HG03097 (cell line): ENCODE results near the gene PIK3R5.
"Not testable (repeated sequence)": the region's sequence is repeated elsewhere in the genome, so short reads cannot be mapped to it uniquely, and the experiment has no call there.

Source experiments
- ATAC-seq: cut with Tn5 transposase; IDR thresholded peaks from one replicate; pipeline ENCODE4 v1.9.1; 2021; ENCODE audit not compliant: unreplicated experiment, low FRiP score

Gene PIK3R5

GRCh38 chr17:8885163-8885966 is 80.1 kb downstream of the PIK3R5 start:
- not testable (repeated sequence) for ATAC-seq

GRCh38 chr17:8884336-8884990 is 81.0 kb downstream of the PIK3R5 start:
- no peak for ATAC-seq

GRCh38 chr17:8883353-8883752 is 82.2 kb downstream of the PIK3R5 start:
- ATAC-seq, result no peak

GRCh38 chr17:8881606-8882005 is 83.9 kb downstream of the PIK3R5 start:
- ATAC-seq, result no peak

- no peak for ATAC-seq
These were observed 85.0 kb downstream of the PIK3R5 start for GRCh38 chr17:8880466-8880865.

- no peak for ATAC-seq
These were observed 86.1 kb downstream of the PIK3R5 start for GRCh38 chr17:8879410-8879809.

GRCh38 chr17:8877984-8878383 is 87.5 kb downstream of the PIK3R5 start:
- ATAC-seq, result no peak

- ATAC-seq, result no peak
These were observed 89.5 kb downstream of the PIK3R5 start for GRCh38 chr17:8875957-8876356.

GRCh38 chr17:8875436-8875835 is 90.1 kb downstream of the PIK3R5 start:
- ATAC-seq, result no peak

- ATAC-seq, result no peak
These were observed 91.4 kb downstream of the PIK3R5 start for GRCh38 chr17:8873801-8874715.

GRCh38 chr17:8872705-8873435 is 92.6 kb downstream of the PIK3R5 start:
- ATAC-seq, result no peak

GRCh38 chr17:8872036-8872704 is 93.3 kb downstream of the PIK3R5 start:
- ATAC-seq, result no peak

GRCh38 chr17:8871081-8871581 is 94.4 kb downstream of the PIK3R5 start:
- no peak for ATAC-seq

GRCh38 chr17:8870406-8871040 is 95.0 kb downstream of the PIK3R5 start:
- ATAC-seq, result no peak

- no peak for ATAC-seq
These were observed 96.2 kb downstream of the PIK3R5 start for GRCh38 chr17:8869114-8869815.

- no peak for ATAC-seq
These were observed 97.0 kb downstream of the PIK3R5 start for GRCh38 chr17:8868529-8868951.

GRCh38 chr17:8868092-8868491 is 97.4 kb downstream of the PIK3R5 start:
- ATAC-seq, result no peak

GRCh38 chr17:8867361-8867981 is 98.0 kb downstream of the PIK3R5 start, which contains the start of gene PIK3R6:
Gene PIK3R6, minus strand, starts transcription at chr17:8867674. Its CDS starts 17,880 bp downstream, at chr17:8849794.
- no peak for ATAC-seq
